ENCODE measurements around the gene SLC25A10.
"Not testable (repeated sequence)": the region's sequence is repeated elsewhere in the genome, so short reads cannot be mapped to it uniquely, and the experiment has no call there.

The SLC25A10 gene

GRCh38 chr17:81667754-81668153 lies 44.3 kb upstream of the SLC25A10 start:
- peak; percentile 67 for DNase-seq (ENCODE audit: extremely low spot score)
- POLR2A ChIA-PET: interaction anchor here (0.6 to 3.0 kb wide), 6 partner anchors 8 to 35 kb away, joined by 3 to 21 read pairs (median 3); partner anchors contain the start of genes ARL16 and HGS
- CTCF ChIA-PET: no interaction called here
- TF ChIP-seq FOXM1 (IDR thresholded peaks at IDR 0.05; ENCODE audit: borderline replicate concordance) (no peak), SUZ12 (IDR thresholded peaks at IDR 0.05) (no peak), CTBP1 (IDR thresholded peaks at IDR 0.05; ENCODE audit: borderline replicate concordance) (no peak), FOXA1 (IDR thresholded peaks at IDR 0.05) (no peak), LEF1 (IDR thresholded peaks at IDR 0.05; ENCODE audit: borderline replicate concordance) (no peak), ELF4 (IDR thresholded peaks at IDR 0.05) (no peak), L3MBTL2 (conservative IDR thresholded peaks at IDR 0.05) (no peak), HDGF (IDR thresholded peaks at IDR 0.05; ENCODE audit: borderline replicate concordance) (no peak), ZNF384 (IDR thresholded peaks at IDR 0.05) (no peak), TARDBP (IDR thresholded peaks at IDR 0.05) (no peak), PKNOX1 (IDR thresholded peaks at IDR 0.05) (no peak), SP1 (IDR thresholded peaks at IDR 0.05) (no peak), BHLHE40 (IDR thresholded peaks at IDR 0.05; ENCODE audit: borderline replicate concordance) (no peak), ARNT (IDR thresholded peaks at IDR 0.05) (no peak), NFRKB (IDR thresholded peaks at IDR 0.05) (no peak), FOXK2 (IDR thresholded peaks at IDR 0.05) (no peak)

- CTCF ChIA-PET: no interaction called here
Measured at GRCh38 chr17:81672504-81672903, 39.6 kb upstream of the SLC25A10 start.

GRCh38 chr17:81672954-81673353 lies 39.1 kb upstream of the SLC25A10 start:
- ChIA-PET CTCF (no interaction called here), POLR2A (interaction anchor here (0.9 to 4.3 kb wide), 3 partner anchors 11 to 161 kb away, joined by 3 to 27 read pairs (median 3); partner anchors contain the start of genes ARL16, HGS and MCRIP1)
- TF ChIP-seq ZNF384 (IDR thresholded peaks at IDR 0.05): no peak
- TF ChIP-seq FOXA1 (IDR thresholded peaks at IDR 0.05): no peak
- TF ChIP-seq BHLHE40 (IDR thresholded peaks at IDR 0.05; ENCODE audit: borderline replicate concordance): no peak
- no peak for TF ChIP-seq PKNOX1 (IDR thresholded peaks at IDR 0.05)
- no peak for TF ChIP-seq FOXM1 (IDR thresholded peaks at IDR 0.05; ENCODE audit: borderline replicate concordance)
- TF ChIP-seq SP1 (IDR thresholded peaks at IDR 0.05): no peak
- no peak for TF ChIP-seq CTBP1 (IDR thresholded peaks at IDR 0.05; ENCODE audit: borderline replicate concordance)
- TF ChIP-seq ELF4 (IDR thresholded peaks at IDR 0.05): no peak
- no peak for TF ChIP-seq LEF1 (IDR thresholded peaks at IDR 0.05; ENCODE audit: borderline replicate concordance)
- TF ChIP-seq FOXK2 (IDR thresholded peaks at IDR 0.05): no peak
- no peak for TF ChIP-seq HDGF (IDR thresholded peaks at IDR 0.05; ENCODE audit: borderline replicate concordance)
- TF ChIP-seq SUZ12 (IDR thresholded peaks at IDR 0.05): no peak
- TF ChIP-seq ARNT (IDR thresholded peaks at IDR 0.05): no peak
- TF ChIP-seq L3MBTL2 (conservative IDR thresholded peaks at IDR 0.05): no peak
- no peak for DNase-seq (ENCODE audit: extremely low spot score)

More at GRCh38 chr17:81672504-81672903, 39.6 kb upstream of the SLC25A10 start:
- no peak for TF ChIP-seq LEF1 (IDR thresholded peaks at IDR 0.05; ENCODE audit: borderline replicate concordance)
- no peak for TF ChIP-seq L3MBTL2 (conservative IDR thresholded peaks at IDR 0.05)
- no peak for TF ChIP-seq FOXK2 (IDR thresholded peaks at IDR 0.05)
- no peak for TF ChIP-seq HDGF (IDR thresholded peaks at IDR 0.05; ENCODE audit: borderline replicate concordance)
- no peak for TF ChIP-seq BHLHE40 (IDR thresholded peaks at IDR 0.05; ENCODE audit: borderline replicate concordance)
- no peak for TF ChIP-seq SUZ12 (IDR thresholded peaks at IDR 0.05)
- no peak for TF ChIP-seq CTBP1 (IDR thresholded peaks at IDR 0.05; ENCODE audit: borderline replicate concordance)
- TF ChIP-seq FOXM1 (IDR thresholded peaks at IDR 0.05; ENCODE audit: borderline replicate concordance): no peak
- no peak for TF ChIP-seq ELF4 (IDR thresholded peaks at IDR 0.05)
- no peak for TF ChIP-seq SP1 (IDR thresholded peaks at IDR 0.05)
- no peak for TF ChIP-seq ARNT (IDR thresholded peaks at IDR 0.05)
- no peak for TF ChIP-seq ZNF384 (IDR thresholded peaks at IDR 0.05)
- no peak for TF ChIP-seq PKNOX1 (IDR thresholded peaks at IDR 0.05)
- no peak for TF ChIP-seq NFRKB (IDR thresholded peaks at IDR 0.05)
- TF ChIP-seq FOXA1 (IDR thresholded peaks at IDR 0.05): no peak
- no peak for TF ChIP-seq TARDBP (IDR thresholded peaks at IDR 0.05)
- POLR2A ChIA-PET: interaction anchor here (0.9 to 4.3 kb wide), 3 partner anchors 11 to 161 kb away, joined by 3 to 27 read pairs (median 3); partner anchors contain the start of genes ARL16, HGS and MCRIP1
- DNase-seq (ENCODE audit: extremely low spot score): no peak

GRCh38 chr17:81673561-81674258 lies 38.4 kb upstream of the SLC25A10 start:
- DNase-seq (ENCODE audit: extremely low spot score): no peak
- no peak for TF ChIP-seq NFRKB (IDR thresholded peaks at IDR 0.05)
- TF ChIP-seq ELF4 (IDR thresholded peaks at IDR 0.05): no peak
- no peak for TF ChIP-seq ARNT (IDR thresholded peaks at IDR 0.05)
- TF ChIP-seq BHLHE40 (IDR thresholded peaks at IDR 0.05; ENCODE audit: borderline replicate concordance): no peak
- TF ChIP-seq TARDBP (IDR thresholded peaks at IDR 0.05): no peak
- TF ChIP-seq FOXK2 (IDR thresholded peaks at IDR 0.05): no peak
- TF ChIP-seq HDGF (IDR thresholded peaks at IDR 0.05; ENCODE audit: borderline replicate concordance): no peak
- no peak for TF ChIP-seq PKNOX1 (IDR thresholded peaks at IDR 0.05)
- ChIA-PET POLR2A (interaction anchor here (1.2 to 4.3 kb wide), 2 partner anchors 10 to 106 kb away, joined by 3 to 27 read pairs; partner anchors contain the start of genes ARL16 and HGS), CTCF (no interaction called here)

GRCh38 chr17:81675515-81676221 lies 36.4 kb upstream of the SLC25A10 start:
- POLR2A ChIA-PET: interaction anchor here (1.2 to 4.3 kb wide), 6 partner anchors 8 to 191 kb away, joined by 3 to 27 read pairs (median 10); partner anchors contain the start of genes ARL16, CCDC137, HGS and MRPL12
- not testable (repeated sequence) for DNase-seq (ENCODE audit: extremely low spot score)
- CTCF ChIA-PET: interaction anchor here (0.6 to 1.4 kb wide), 7 partner anchors 14 to 190 kb away, joined by 3 to 7 read pairs (median 4); no protein-coding TSS in a partner anchor
